MCF 10A (cell line): Measurements from ENCODE around the gene STXBP6. TPM values are rescaled to one million over a fixed set of nuclear protein-coding genes. Genes with fewer than 3 reads are reported as not detected.

Source experiments
- BruUV-seq: library from RNA; stranded (reverse); fragments of 400-500 nt; replicated peaks from 2 replicates; lab custom pipeline; 2021; lab: Mats Ljungman, UMichigan
- CTCF ChIA-PET: fragments of 300-600 bp; sonication (Branson Sonifier 250); formaldehyde crosslinking; extraction: SDS; loops from one replicate; lab custom pipeline; 2021; ENCODE audit warnings: antibody characterized with exemption, inconsistent platforms; lab: Yijun Ruan, JAX
- POLR2A ChIA-PET: fragments of 300-600, 350-650 bp; sonication (Branson Sonifier 250); formaldehyde crosslinking; extraction: SDS; loops from one replicate; lab custom pipeline; 2020; ENCODE audit warnings: antibody characterized with exemption, inconsistent platforms; lab: Yijun Ruan, JAX
- DNase-seq: peaks from one replicate; pipeline ENCODE4 v3.0.0-alpha.2; 2018; ENCODE audit not compliant: unreplicated experiment
- H3K27ac Mint-ChIP-seq: one replicate; pipeline ENCODE4 v1.8.0; 2022; ENCODE audit warnings: mild to moderate bottlenecking, low read depth, mixed read lengths; ENCODE audit not compliant: unreplicated experiment
- H3K27me3 Mint-ChIP-seq: one replicate; pipeline ENCODE4 v1.8.0; 2022; ENCODE audit warnings: mixed read lengths; ENCODE audit not compliant: insufficient read depth, unreplicated experiment
- H3K36me3 Mint-ChIP-seq: one replicate; pipeline ENCODE4 v1.8.0; 2022; ENCODE audit warnings: mild to moderate bottlenecking, moderate library complexity, mixed read lengths; ENCODE audit not compliant: insufficient read depth, unreplicated experiment
- H3K4me1 Mint-ChIP-seq: one replicate; pipeline ENCODE4 v1.8.0; 2022; ENCODE audit warnings: mixed read lengths; ENCODE audit not compliant: insufficient read depth, unreplicated experiment
- H3K4me3 Mint-ChIP-seq: one replicate; pipeline ENCODE4 v1.8.0; 2022; ENCODE audit warnings: mild to moderate bottlenecking, moderate library complexity, mixed read lengths; ENCODE audit not compliant: unreplicated experiment
- H3K9me3 Mint-ChIP-seq: one replicate; pipeline ENCODE4 v1.8.0; 2022; ENCODE audit warnings: mixed read lengths; ENCODE audit not compliant: unreplicated experiment
- CTCF ChIP-seq: fragments of 200-600 bp; IDR thresholded peaks from one replicate; pipeline ENCODE4 v1.8.0; 2022; ENCODE audit warnings: antibody characterized with exemption, mild to moderate bottlenecking; ENCODE audit not compliant: unreplicated experiment
- intact Hi-C: fragments of 100-400 bp; cut with micrococcal nuclease; formaldehyde crosslinking; loops from 2 replicates; pipeline ENCODE4 v1.14.1; 2022
- total RNA-seq: library from RNA; stranded (reverse); gene quantifications from 2 replicates; pipeline ENCODE4 v1.2.3, GENCODE V29; 2022

The STXBP6 gene
- total RNA-seq, 1 experiment from 2014 or later: not detected

DNA sequence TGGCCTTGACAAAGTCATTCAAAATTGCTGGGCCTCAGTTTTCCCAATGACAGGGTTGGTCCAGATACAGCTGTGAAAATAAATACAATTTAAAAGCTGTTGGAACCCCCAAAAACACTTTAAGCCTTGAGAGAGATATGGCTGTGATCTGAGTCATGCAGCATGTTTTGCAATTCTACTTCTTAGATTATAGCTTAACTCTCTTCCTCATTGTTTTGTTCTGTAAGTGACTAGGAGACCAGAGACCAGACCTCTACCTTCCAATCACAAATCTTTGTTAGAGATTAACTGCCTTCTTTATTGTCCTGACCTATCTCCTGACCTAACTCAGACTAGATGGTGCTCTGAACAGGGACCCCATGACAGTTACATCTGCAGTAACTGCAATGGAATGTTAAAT lies 198.1 kb downstream of the STXBP6 start:
- no TSS peak for BruUV-seq
- TF ChIP-seq CTCF: no peak
- Mint-ChIP-seq H3K9me3 (no peaks in the 10 kb centered on the region), H3K4me3 (no peak overlapping the region), H3K36me3 (no peaks in the 10 kb centered on the region), H3K27ac (no peak overlapping the region), H3K27me3 (no peaks in the 10 kb centered on the region), H3K4me1 (peaks cover 6% of the 10 kb centered on the region)
- POLR2A ChIA-PET: no interaction called here
- no peak for DNase-seq
- intact Hi-C loops: no loop called here
- CTCF ChIA-PET: interaction anchor here (0.7 kb wide), 2 partner anchors 687 to 1195 kb away, joined by 3 read pairs; no protein-coding TSS in a partner anchor

DNA sequence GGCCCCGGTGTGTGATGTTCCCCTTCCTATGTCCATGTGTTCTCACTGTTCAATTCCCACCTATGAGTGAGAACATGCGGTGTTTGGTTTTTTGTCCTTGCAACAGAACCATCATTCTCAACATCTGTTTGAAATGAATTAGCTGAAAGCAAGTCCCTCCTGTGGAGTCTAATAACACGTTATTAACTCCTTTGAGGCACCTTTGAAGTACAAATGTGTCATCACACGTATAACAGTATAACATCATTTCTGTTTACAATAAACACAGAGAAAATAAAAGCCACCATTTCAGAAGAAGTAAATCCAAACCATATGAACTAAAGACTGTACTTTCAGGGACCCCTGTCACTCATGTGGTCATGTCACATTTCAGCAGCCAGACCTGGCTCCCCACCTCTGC lies 198.5 kb downstream of the STXBP6 start:
- H3K9me3 Mint-ChIP-seq: no peaks in the 10 kb centered on the region
- BruUV-seq: no TSS peak
- POLR2A ChIA-PET: interaction anchor here (0.6 kb wide), 1 partner anchor 20 kb away, joined by 3 read pairs; no protein-coding TSS in a partner anchor
- TF ChIP-seq CTCF: no peak
- peaks cover 6% of the 10 kb centered on the region for H3K4me1 Mint-ChIP-seq
- H3K27ac Mint-ChIP-seq: no peak overlapping the region
- intact Hi-C loops: no loop called here
- no peaks in the 10 kb centered on the region for H3K27me3 Mint-ChIP-seq
- no peaks in the 10 kb centered on the region for H3K36me3 Mint-ChIP-seq
- H3K4me3 Mint-ChIP-seq: no peak overlapping the region
- CTCF ChIA-PET: interaction anchor here (0.7 kb wide), 1 partner anchor 1195 kb away, joined by 3 read pairs; no protein-coding TSS in a partner anchor
- DNase-seq: no peak

DNA sequence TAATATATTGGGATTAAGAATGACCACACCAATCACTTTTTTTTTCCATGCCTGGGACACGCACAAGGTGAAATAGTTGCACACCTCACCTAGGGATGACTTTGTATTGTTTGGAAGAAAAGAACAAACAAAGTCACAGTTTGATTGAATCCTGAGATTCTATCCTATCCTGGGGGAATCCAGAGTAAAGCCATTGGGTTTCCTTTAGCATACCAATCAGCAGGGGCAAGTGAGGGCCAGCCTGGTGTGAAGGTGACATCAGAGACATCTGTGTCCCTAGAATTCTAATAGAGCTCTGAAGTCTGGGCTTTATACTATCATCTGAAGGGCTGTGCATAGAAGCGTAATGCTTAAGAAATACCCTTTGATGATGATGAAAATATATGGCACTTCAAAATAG lies 199.9 kb downstream of the STXBP6 start:
- DNase-seq: no peak
- Mint-ChIP-seq H3K9me3 (no peaks in the 10 kb centered on the region), H3K4me1 (peaks cover 6% of the 10 kb centered on the region), H3K27ac (no peak overlapping the region), H3K36me3 (no peaks in the 10 kb centered on the region), H3K27me3 (no peaks in the 10 kb centered on the region), H3K4me3 (no peak overlapping the region)
- intact Hi-C loops: no loop called here
- CTCF ChIA-PET: no interaction called here
- POLR2A ChIA-PET: no interaction called here
- TF ChIP-seq CTCF: no peak
- no TSS peak for BruUV-seq

DNA sequence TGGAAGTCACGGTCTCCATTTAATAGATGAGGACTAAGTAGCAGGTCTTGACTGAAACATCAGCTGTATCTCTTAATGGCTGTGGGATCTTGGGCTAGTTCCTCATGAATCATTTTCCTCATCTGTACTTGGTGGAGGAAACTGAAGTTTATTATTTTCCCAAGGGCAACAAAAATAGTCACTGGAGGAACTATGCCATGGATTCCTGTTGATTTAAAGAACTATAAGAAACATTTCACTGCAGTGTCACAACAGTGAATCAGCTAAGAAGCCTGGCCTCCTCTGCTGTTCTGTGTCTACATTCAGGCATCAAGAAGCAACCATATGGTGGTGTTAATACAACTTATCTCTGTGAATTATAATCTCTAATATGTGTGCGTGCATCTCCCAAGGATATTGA lies 200.5 kb downstream of the STXBP6 start:
- no peak overlapping the region for H3K27ac Mint-ChIP-seq
- no TSS peak for BruUV-seq
- no peaks in the 10 kb centered on the region for H3K9me3 Mint-ChIP-seq
- no peak for DNase-seq
- TF ChIP-seq CTCF: no peak
- no peaks in the 10 kb centered on the region for H3K27me3 Mint-ChIP-seq
- ChIA-PET POLR2A (no interaction called here), CTCF (no interaction called here)
- intact Hi-C loops: no loop called here
- H3K4me1 Mint-ChIP-seq: peaks cover 6% of the 10 kb centered on the region
- no peak overlapping the region for H3K4me3 Mint-ChIP-seq
- no peaks in the 10 kb centered on the region for H3K36me3 Mint-ChIP-seq
